T-cell (primary cell): ENCODE data around the gene AFP. TPM values are rescaled to one million over a fixed set of nuclear protein-coding genes. Genes with fewer than 3 reads are reported as not detected.

ENCODE experiments used
- ATAC-seq, 4 experiments: fragments of 200-7000 bp in 3 of 4; fragments of 150-1000 bp in 1 of 4; cut with Tn5 transposase; replicated peaks in 1 of 4; 1 replicate in 3 of 4; 2 replicates in 1 of 4; pipeline ENCODE4 v1.10.0; 2021; ENCODE audit warnings: moderate library complexity in 3 of 4, mild to moderate bottlenecking in 2 of 4, moderate number of reproducible peaks in 1 of 4
- CTCF ChIA-PET, 2 donors: fragments of 300-600 bp; sonication (Branson Sonifier 250); formaldehyde crosslinking; loops; one replicate each; lab custom pipeline; 2022; ENCODE audit warnings: antibody characterized with exemption in 2 of 2; lab: Charles Lee
- POLR2A ChIA-PET, 2 donors: fragments of 300-600 bp; sonication (Branson Sonifier 250); formaldehyde crosslinking; loops; one replicate each; lab custom pipeline; 2022; ENCODE audit warnings: antibody characterized with exemption in 2 of 2; lab: Charles Lee
- DNase-seq, 35 experiments: peaks; one replicate each; pipeline versions ENCODE4 v3.0.0 to v3.0.0-alpha.2; 2013 to 2023
- H3K27ac ChIP-seq: one replicate; pipeline ENCODE4 v1.5.1; 2013; ENCODE audit warnings: low read length
- H3K27me3 ChIP-seq, 2 experiments: replicated peaks in 1 of 2; 1 replicate in 1 of 2; 2 replicates in 1 of 2; pipeline versions ENCODE4 v1.6.1 to v1.7.0; 2013; ENCODE audit warnings: low read length in 1 of 2, mixed read lengths in 1 of 2; ENCODE audit not compliant: control insufficient read depth in 2 of 2, insufficient read depth in 2 of 2; ENCODE audit errors: extremely low read depth in 1 of 2
- H3K36me3 ChIP-seq, 2 donors: 1 replicate in 1 of 2; 2 replicates in 1 of 2; pipeline versions ENCODE4 v1.6.1 to v1.7.0; 2013; ENCODE audit warnings: low read length in 1 of 2; ENCODE audit not compliant: control insufficient read depth in 2 of 2, insufficient read depth in 1 of 2; ENCODE audit errors: extremely low read depth in 1 of 2
- H3K4me1 ChIP-seq, 2 experiments: 1 replicate in 1 of 2; 2 replicates in 1 of 2; pipeline versions ENCODE4 v1.6.1 to v1.7.0; 2013; ENCODE audit warnings: low read length in 2 of 2, mixed read lengths in 1 of 2; ENCODE audit not compliant: insufficient read depth in 2 of 2, control insufficient read depth in 1 of 2; ENCODE audit errors: extremely low read depth in 1 of 2
- H3K4me3 ChIP-seq, 2 donors: 1 replicate in 1 of 2; 2 replicates in 1 of 2; pipeline versions ENCODE4 v1.5.1 to v1.7.0; 2013; ENCODE audit warnings: mild to moderate bottlenecking in 2 of 2, low read length in 1 of 2, moderate library complexity in 1 of 2; ENCODE audit not compliant: control insufficient read depth in 1 of 2; ENCODE audit errors: extremely low read depth in 1 of 2
- H3K9me3 ChIP-seq: 2 replicates; pipeline ENCODE4 v1.7.0; 2013
- H3K27ac Mint-ChIP-seq, 2 donors: one replicate each; pipeline ENCODE4 v1.8.0; 2020 to 2021; ENCODE audit warnings: mild to moderate bottlenecking in 2 of 2, mixed read lengths in 2 of 2
- H3K27me3 Mint-ChIP-seq, 2 donors: one replicate each; pipeline ENCODE4 v1.8.0; 2021 to 2022; ENCODE audit warnings: mixed read lengths in 2 of 2
- H3K36me3 Mint-ChIP-seq: one replicate; pipeline ENCODE4 v1.8.0; 2021; ENCODE audit warnings: mixed read lengths
- H3K4me1 Mint-ChIP-seq, 3 donors: one replicate each; pipeline ENCODE4 v1.8.0; 2020 to 2022; ENCODE audit warnings: mixed read lengths in 3 of 3, mild to moderate bottlenecking in 1 of 3
- H3K4me3 Mint-ChIP-seq, 3 donors: one replicate each; pipeline ENCODE4 v1.8.0; 2020 to 2022; ENCODE audit warnings: mild to moderate bottlenecking in 3 of 3, mixed read lengths in 3 of 3, moderate library complexity in 3 of 3
- H3K9me3 Mint-ChIP-seq, 3 donors: one replicate each; pipeline ENCODE4 v1.8.0; 2020 to 2022; ENCODE audit warnings: mixed read lengths in 3 of 3
- WGBS: methylation state at CpG from one replicate; pipeline ENCODE4 v1.1.5; 2013; ENCODE audit warnings: missing lambda C conversion rate; ENCODE audit not compliant: insufficient coverage; 5-methylcytosine and 5-hydroxymethylcytosine counted together
- total RNA-seq, 35 experiments: library from RNA in 6 of 35; stranded (reverse) in 6 of 35; fragments of 120-200 nt in 1 of 35; gene quantifications; one replicate each; pipeline versions ENCODE4 v1.2.1 to v1.2.4 and lab custom pipeline; 2013 to 2026

Gene AFP
- total RNA-seq, 5 donors from 2014 or later (not counting 1 experiment from before 2014, with no cell fraction given) = 1.6 to 3.6 (median 2.5) TPM; not detected in 2

- CTCF ChIA-PET = no interaction called here
- POLR2A ChIA-PET = no interaction called here
Observed at GRCh38 chr4:73411731-73412414, 24.1 kb upstream of the AFP start.

GRCh38 chr4:73413294-73413755 lies 22.7 kb upstream of the AFP start:
- ChIA-PET POLR2A (no interaction called here), CTCF (no interaction called here)
- no peaks in the 10 kb centered on the region for H3K9me3 ChIP-seq
- ATAC-seq (no peak), DNase-seq (no peak)
- H3K36me3 ChIP-seq = no peaks in the 10 kb centered on the region
- Mint-ChIP-seq H3K4me1 (no peaks in the 10 kb centered on the region), H3K4me3 (no peak overlapping the region), H3K27ac (no peak overlapping the region), H3K27me3 (peaks cover 0 to 5% of the 10 kb centered on the region in 2 donors), H3K36me3 (no peaks in the 10 kb centered on the region), H3K9me3 (no peaks in the 10 kb centered on the region)
- no peak overlapping the region for H3K4me3 ChIP-seq
- no peaks in the 10 kb centered on the region for H3K27me3 ChIP-seq
- WGBS = 86% methylated on average over 1 of the region's 4 CpGs
- H3K4me1 ChIP-seq = no peaks in the 10 kb centered on the region
- no peak overlapping the region for H3K27ac ChIP-seq

More at GRCh38 chr4:73411731-73412414, 24.1 kb upstream of the AFP start:
- Histone ChIP-seq H3K4me3 (no peak overlapping the region), H3K36me3 (no peaks in the 10 kb centered on the region), H3K9me3 (no peaks in the 10 kb centered on the region), H3K27me3 (no peaks in the 10 kb centered on the region), H3K4me1 (no peaks in the 10 kb centered on the region), H3K27ac (no peak overlapping the region)
- H3K27ac Mint-ChIP-seq = no peak overlapping the region
- H3K4me1 Mint-ChIP-seq = no peaks in the 10 kb centered on the region
- H3K4me3 Mint-ChIP-seq = no peak overlapping the region
- H3K9me3 Mint-ChIP-seq = no peaks in the 10 kb centered on the region
- DNase-seq (no peak), ATAC-seq (no peak)
- 86% methylated on average over 7 of the region's 8 CpGs for WGBS
- H3K27me3 Mint-ChIP-seq = peaks cover 0 to 5% of the 10 kb centered on the region in 2 donors
- no peaks in the 10 kb centered on the region for H3K36me3 Mint-ChIP-seq

- ChIA-PET CTCF (no interaction called here), POLR2A (no interaction called here)
- Histone ChIP-seq H3K27ac (no peak overlapping the region), H3K4me3 (no peak overlapping the region), H3K27me3 (no peaks in the 10 kb centered on the region), H3K4me1 (no peaks in the 10 kb centered on the region), H3K9me3 (no peaks in the 10 kb centered on the region), H3K36me3 (no peaks in the 10 kb centered on the region)
- Mint-ChIP-seq H3K36me3 (no peaks in the 10 kb centered on the region), H3K9me3 (no peaks in the 10 kb centered on the region), H3K27ac (no peak overlapping the region), H3K27me3 (peaks cover 3% of the 10 kb centered on the region in 2 donors), H3K4me3 (no peak overlapping the region), H3K4me1 (no peaks in the 10 kb centered on the region)
- no peak for DNase-seq
- ATAC-seq = no peak
- no CpG with 5 or more reads among the region's 2 CpGs for WGBS
Observed at GRCh38 chr4:73414936-73415271, 21.1 kb upstream of the AFP start.

GRCh38 chr4:73415807-73416238 lies 20.2 kb upstream of the AFP start:
- Histone ChIP-seq H3K36me3 (no peaks in the 10 kb centered on the region), H3K27ac (no peak overlapping the region), H3K4me1 (no peaks in the 10 kb centered on the region), H3K4me3 (no peak overlapping the region), H3K27me3 (no peaks in the 10 kb centered on the region), H3K9me3 (no peaks in the 10 kb centered on the region)
- WGBS = no CpG with 5 or more reads among the region's 2 CpGs
- Mint-ChIP-seq H3K9me3 (no peaks in the 10 kb centered on the region), H3K27ac (no peak overlapping the region), H3K4me1 (no peaks in the 10 kb centered on the region), H3K36me3 (no peaks in the 10 kb centered on the region), H3K27me3 (peaks cover 3% of the 10 kb centered on the region in 2 donors), H3K4me3 (no peak overlapping the region)
- no peak for DNase-seq
- no peak for ATAC-seq
- CTCF ChIA-PET = no interaction called here
- POLR2A ChIA-PET = no interaction called here

- DNase-seq (no peak), ATAC-seq (no peak)
- ChIA-PET CTCF (no interaction called here), POLR2A (no interaction called here)
- no peaks in the 10 kb centered on the region for H3K4me1 ChIP-seq
- H3K4me1 Mint-ChIP-seq = no peaks in the 10 kb centered on the region
- WGBS = no CpG with 5 or more reads among the region's 2 CpGs
- no peaks in the 10 kb centered on the region for H3K36me3 ChIP-seq
- H3K27me3 Mint-ChIP-seq = peaks cover 3% of the 10 kb centered on the region in 2 donors
- H3K27ac ChIP-seq = no peak overlapping the region
- H3K36me3 Mint-ChIP-seq = no peaks in the 10 kb centered on the region
- H3K9me3 ChIP-seq = no peaks in the 10 kb centered on the region
- H3K9me3 Mint-ChIP-seq = no peaks in the 10 kb centered on the region
- H3K27me3 ChIP-seq = no peaks in the 10 kb centered on the region
- no peak overlapping the region for H3K4me3 Mint-ChIP-seq
- H3K27ac Mint-ChIP-seq = no peak overlapping the region
- no peak overlapping the region for H3K4me3 ChIP-seq
Observed at GRCh38 chr4:73416423-73417087, 19.5 kb upstream of the AFP start.

GRCh38 chr4:73417342-73417741 lies 18.7 kb upstream of the AFP start:
- no peaks in the 10 kb centered on the region for H3K9me3 ChIP-seq
- H3K27me3 ChIP-seq = no peaks in the 10 kb centered on the region
- no CpG with 5 or more reads among the region's 2 CpGs for WGBS
- no peak overlapping the region for H3K4me3 ChIP-seq
- ChIA-PET POLR2A (no interaction called here), CTCF (no interaction called here)
- H3K27ac ChIP-seq = no peak overlapping the region
- H3K4me1 ChIP-seq = no peaks in the 10 kb centered on the region
- ATAC-seq (no peak), DNase-seq (no peak)
- H3K27me3 Mint-ChIP-seq = peaks cover 3% of the 10 kb centered on the region in 2 donors
- H3K9me3 Mint-ChIP-seq = no peaks in the 10 kb centered on the region
- H3K36me3 Mint-ChIP-seq = no peaks in the 10 kb centered on the region
- H3K36me3 ChIP-seq = no peaks in the 10 kb centered on the region
- no peaks in the 10 kb centered on the region for H3K4me1 Mint-ChIP-seq
- no peak overlapping the region for H3K4me3 Mint-ChIP-seq
- H3K27ac Mint-ChIP-seq = no peak overlapping the region
